ENCODE data around the gene TSHR. TPM values are rescaled to one million over a fixed set of nuclear protein-coding genes. Genes with fewer than 3 reads are reported as not detected.

Gene TSHR
- total RNA-seq, 4 donors from 2014 or later = 0.37 to 2.4 (median 0.85) TPM

DNA sequence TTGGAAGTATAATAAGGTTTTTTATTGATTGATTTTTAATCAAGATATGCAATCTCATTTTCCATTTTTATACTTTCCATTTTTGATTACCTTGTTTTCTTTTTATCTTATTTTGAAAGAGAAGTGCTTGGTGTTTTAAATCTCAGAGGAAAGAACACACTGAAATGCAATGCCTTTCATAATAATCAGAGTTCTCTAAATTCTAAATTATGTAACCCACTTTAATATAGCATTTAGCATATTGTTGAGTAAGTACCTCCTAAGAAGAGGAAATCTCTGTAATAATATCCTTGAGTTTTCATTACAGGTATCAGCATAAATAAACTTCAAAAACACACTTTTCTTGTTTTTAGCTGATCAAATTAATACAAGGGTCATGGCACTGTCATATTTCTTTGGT, 168.4 kb downstream of the TSHR start:
- Histone ChIP-seq H3K4me1 (no peaks in the 10 kb centered on the region), H3K4me3 (no peak overlapping the region), H3K9me3 (no peaks in the 10 kb centered on the region), H3K27me3 (no peaks in the 10 kb centered on the region), H3K36me3 (no peaks in the 10 kb centered on the region), H3K27ac (no peak overlapping the region)
- in situ Hi-C loops (cut with MboI; ENCODE audit: low pct_ligation_motif_present in 1 of 4, low pct_unique_long_range_greater_than_20kb in 1 of 4, low sequenced_read_pairs in 3 of 4) (no loop called here), intact Hi-C loops (cut with DNase I; ENCODE audit: low total_unique reads) (no loop called here)
- TF ChIP-seq POLR2A (IDR thresholded peaks at IDR 0.05) = no peak
- no peak for TF ChIP-seq EP300 (IDR thresholded peaks at IDR 0.05; ENCODE audit: low read depth)
- TF ChIP-seq POLR2AphosphoS5 (IDR thresholded peaks at IDR 0.05) = no peak
- no peak for TF ChIP-seq CTCF (IDR thresholded peaks at IDR 0.05)
- DNase-seq = no peak

GRCh38 chr14:81125536-81125935, 170.1 kb downstream of the TSHR start:
- Histone ChIP-seq H3K4me1 (no peaks in the 10 kb centered on the region), H3K27ac (no peak overlapping the region), H3K36me3 (no peaks in the 10 kb centered on the region), H3K9me3 (no peaks in the 10 kb centered on the region), H3K4me3 (no peak overlapping the region), H3K27me3 (no peaks in the 10 kb centered on the region)
- WGBS, 2 donors (ENCODE audit: low coverage in 1 of 2) = 70 to 80% methylated on average over 1 to 4 of the region's 4 CpGs
- intact Hi-C loops (cut with DNase I; ENCODE audit: low total_unique reads) (no loop called here), in situ Hi-C loops (cut with MboI; ENCODE audit: low pct_ligation_motif_present in 1 of 4, low pct_unique_long_range_greater_than_20kb in 1 of 4, low sequenced_read_pairs in 3 of 4) (no loop called here)
- no peak for TF ChIP-seq POLR2A (IDR thresholded peaks at IDR 0.05)
- TF ChIP-seq EP300 (IDR thresholded peaks at IDR 0.05; ENCODE audit: low read depth) = no peak
- TF ChIP-seq POLR2AphosphoS5 (IDR thresholded peaks at IDR 0.05) = no peak
- no peak for TF ChIP-seq CTCF (IDR thresholded peaks at IDR 0.05)
- DNase-seq = no peak

GRCh38 chr14:81127785-81128184, 172.4 kb downstream of the TSHR start:
- DNase-seq = no peak
- intact Hi-C loops (cut with DNase I; ENCODE audit: low total_unique reads) = no loop called here
- no peaks in the 10 kb centered on the region for H3K9me3 ChIP-seq
- no peak overlapping the region for H3K27ac ChIP-seq
- H3K4me3 ChIP-seq = no peak overlapping the region
- in situ Hi-C loops (cut with MboI; ENCODE audit: low pct_ligation_motif_present in 1 of 4, low pct_unique_long_range_greater_than_20kb in 1 of 4, low sequenced_read_pairs in 3 of 4) = no loop called here
- no peaks in the 10 kb centered on the region for H3K36me3 ChIP-seq
- no peaks in the 10 kb centered on the region for H3K4me1 ChIP-seq
- H3K27me3 ChIP-seq = no peaks in the 10 kb centered on the region
- TF ChIP-seq POLR2AphosphoS5 (IDR thresholded peaks at IDR 0.05) = no peak
- no peak for TF ChIP-seq POLR2A (IDR thresholded peaks at IDR 0.05)
- no peak for TF ChIP-seq CTCF (IDR thresholded peaks at IDR 0.05)
- no peak for TF ChIP-seq EP300 (IDR thresholded peaks at IDR 0.05; ENCODE audit: low read depth)
- WGBS, 2 donors (ENCODE audit: low coverage in 1 of 2) = 60 to 78% methylated on average over 4 to 5 of the region's 5 CpGs

- no peak for DNase-seq
- in situ Hi-C loops (cut with MboI; ENCODE audit: low pct_ligation_motif_present in 1 of 4, low pct_unique_long_range_greater_than_20kb in 1 of 4, low sequenced_read_pairs in 3 of 4) (no loop called here), intact Hi-C loops (cut with DNase I; ENCODE audit: low total_unique reads) (no loop called here)
- Histone ChIP-seq H3K27ac (no peak overlapping the region), H3K27me3 (no peaks in the 10 kb centered on the region), H3K9me3 (no peaks in the 10 kb centered on the region), H3K4me3 (no peak overlapping the region), H3K36me3 (no peaks in the 10 kb centered on the region), H3K4me1 (no peaks in the 10 kb centered on the region)
- 97% methylated on average over 1 of the region's 1 CpG; no CpG with 5 or more reads in 1 of the 2 donors for WGBS, 2 donors (ENCODE audit: low coverage in 1 of 2)
- TF ChIP-seq EP300 (IDR thresholded peaks at IDR 0.05; ENCODE audit: low read depth) (no peak), POLR2AphosphoS5 (IDR thresholded peaks at IDR 0.05) (no peak), POLR2A (IDR thresholded peaks at IDR 0.05) (no peak), CTCF (IDR thresholded peaks at IDR 0.05) (no peak)
These were observed 173.8 kb downstream of the TSHR start for GRCh38 chr14:81129242-81129641.
